Astrocyte of the cerebellum (primary cell): Measurements from ENCODE around the gene RNF13.

Experiments
- DNase-seq: peaks from one replicate; pipeline ENCODE4 v3.0.0-alpha.2; 2011; ENCODE audit warnings: low read depth
- H3K4me3 ChIP-seq: 2 replicates; pipeline ENCODE4 v1.5.1; 2011; ENCODE audit warnings: mild to moderate bottlenecking, low read depth, low read length, moderate library complexity
- CTCF ChIP-seq: IDR thresholded peaks from 2 replicates; pipeline ENCODE4 v1.5.1; 2012; ENCODE audit warnings: low read length, low read depth, moderate library complexity, mild to moderate bottlenecking; ENCODE audit errors: missing control alignments
- in situ Hi-C: cut with HindIII; loops from 2 replicates; pipeline ENCODE4 v1.10.0; 2017; ENCODE audit warnings: low sequenced_read_pairs

Gene RNF13

GRCh38 chr3:149959443-149959842 is 146.4 kb downstream of the RNF13 start:
- H3K4me3 ChIP-seq: no peak overlapping the region
- in situ Hi-C loops: no loop called here
- TF ChIP-seq CTCF: no peak
- DNase-seq: no peak

GRCh38 chr3:149963485-149963884 is 150.5 kb downstream of the RNF13 start:
- in situ Hi-C loops: no loop called here
- no peak for TF ChIP-seq CTCF
- no peak for DNase-seq
- H3K4me3 ChIP-seq: no peak overlapping the region

- no peak for TF ChIP-seq CTCF
- in situ Hi-C loops: no loop called here
- DNase-seq: no peak
- H3K4me3 ChIP-seq: no peak overlapping the region
These were observed 151.3 kb downstream of the RNF13 start for GRCh38 chr3:149964291-149964690.

GRCh38 chr3:149965278-149965677 is 152.3 kb downstream of the RNF13 start:
- no peak for TF ChIP-seq CTCF
- in situ Hi-C loops: no loop called here
- DNase-seq: no peak
- no peak overlapping the region for H3K4me3 ChIP-seq

- peak; percentile 19 for TF ChIP-seq CTCF
- in situ Hi-C loops: no loop called here
- peak overlapping the region; percentile 85 for H3K4me3 ChIP-seq
- peak; percentile 51 for DNase-seq
These were observed 154.2 kb downstream of the RNF13 start for GRCh38 chr3:149967086-149967685.

GRCh38 chr3:149968216-149968615 is 155.2 kb downstream of the RNF13 start:
- H3K4me3 ChIP-seq: peak overlapping the region; percentile 85
- no peak for TF ChIP-seq CTCF
- in situ Hi-C loops: no loop called here
- DNase-seq: peak; percentile 24
